ENCODE results near the gene PFKFB2.

Gene PFKFB2

DNA sequence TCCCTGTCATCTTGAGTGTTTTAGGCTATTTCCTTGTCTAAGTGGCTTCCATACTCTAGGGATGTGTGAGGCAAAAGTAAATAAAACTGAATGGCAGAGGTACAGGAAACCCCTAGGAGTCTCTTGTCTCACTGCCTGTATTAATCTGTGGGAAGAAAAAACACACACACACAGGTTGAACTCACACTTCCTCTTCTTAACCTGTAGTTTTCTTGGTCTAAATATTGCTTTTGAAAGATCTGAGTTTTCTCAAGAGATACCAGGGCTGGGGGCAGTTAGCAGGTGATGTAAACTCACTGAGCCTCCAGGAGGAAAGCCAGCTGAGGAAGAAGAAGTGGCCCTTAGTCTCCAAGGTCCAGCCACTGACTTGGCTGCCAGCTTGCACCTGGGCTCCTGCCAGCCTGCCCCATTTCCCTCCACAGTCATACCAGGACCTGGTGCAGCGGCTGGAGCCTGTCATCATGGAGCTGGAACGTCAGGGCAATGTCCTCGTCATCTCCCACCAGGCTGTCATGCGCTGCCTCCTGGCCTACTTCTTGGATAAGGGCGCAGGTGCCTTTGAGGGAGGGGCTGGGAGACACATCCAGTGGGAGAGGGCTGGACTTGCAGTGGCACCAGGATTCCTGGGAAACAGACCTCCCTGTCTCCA lies 16.9 kb downstream of the PFKFB2 start:
- DNase-seq: no peak

DNA sequence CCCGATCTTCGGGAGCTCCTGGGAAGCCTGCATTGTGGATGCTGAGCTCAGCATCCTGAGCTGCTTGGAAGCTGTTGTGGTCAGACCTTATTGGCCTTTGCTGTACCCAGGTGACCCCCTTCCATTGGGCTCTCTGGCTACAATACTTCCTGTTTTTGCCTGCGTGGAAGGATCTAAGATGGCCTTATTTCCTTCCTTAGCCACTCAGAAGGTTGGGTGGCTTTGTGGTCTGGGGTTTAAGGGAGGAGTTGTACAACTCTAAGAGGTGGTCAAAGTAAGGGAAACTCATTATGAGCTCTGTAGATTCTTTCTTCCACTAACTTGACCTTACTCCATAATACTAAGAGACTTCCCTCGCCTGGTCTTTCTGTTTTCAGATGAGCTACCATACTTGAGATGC lies 17.7 kb downstream of the PFKFB2 start:
- DNase-seq: no peak

DNA sequence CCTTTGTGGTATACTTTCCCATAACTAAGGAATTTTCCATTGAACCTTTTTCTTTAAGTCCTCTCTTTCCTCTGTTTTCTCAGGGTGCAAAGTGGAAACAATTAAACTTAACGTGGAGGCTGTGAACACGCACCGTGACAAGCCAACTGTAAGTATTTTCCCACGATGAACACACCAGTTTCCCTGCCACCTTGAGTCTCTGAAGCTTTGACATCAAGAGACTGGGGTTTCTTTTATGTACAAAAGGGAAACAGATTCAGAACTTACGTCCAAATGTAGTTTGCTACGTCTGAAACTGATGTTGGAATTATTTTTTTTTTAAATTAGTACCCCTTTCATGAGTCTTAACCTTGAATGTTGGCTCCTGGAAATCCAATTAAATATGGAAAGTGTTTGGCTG lies 18.4 kb downstream of the PFKFB2 start:
- no peak for DNase-seq

DNA sequence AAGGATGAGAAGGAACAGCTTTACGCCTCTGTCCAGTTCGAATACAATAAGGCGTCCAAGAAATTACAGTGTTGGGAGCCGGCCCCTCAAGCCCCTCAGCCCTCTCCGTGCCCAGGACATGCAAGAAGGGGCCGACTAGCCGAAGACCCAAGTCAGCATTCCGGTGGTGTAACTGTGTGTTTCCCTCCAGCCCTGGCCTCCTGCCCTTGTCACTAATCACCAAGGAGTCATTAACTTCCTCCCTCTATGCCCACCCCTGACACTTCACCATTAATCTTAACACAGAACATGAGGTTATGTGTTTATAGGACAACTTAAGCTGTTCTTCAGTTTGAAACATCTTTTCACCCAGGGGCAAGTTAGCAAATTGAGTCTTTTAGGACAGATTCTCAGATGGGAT lies 19.2 kb downstream of the PFKFB2 start:
- no peak for DNase-seq

DNA sequence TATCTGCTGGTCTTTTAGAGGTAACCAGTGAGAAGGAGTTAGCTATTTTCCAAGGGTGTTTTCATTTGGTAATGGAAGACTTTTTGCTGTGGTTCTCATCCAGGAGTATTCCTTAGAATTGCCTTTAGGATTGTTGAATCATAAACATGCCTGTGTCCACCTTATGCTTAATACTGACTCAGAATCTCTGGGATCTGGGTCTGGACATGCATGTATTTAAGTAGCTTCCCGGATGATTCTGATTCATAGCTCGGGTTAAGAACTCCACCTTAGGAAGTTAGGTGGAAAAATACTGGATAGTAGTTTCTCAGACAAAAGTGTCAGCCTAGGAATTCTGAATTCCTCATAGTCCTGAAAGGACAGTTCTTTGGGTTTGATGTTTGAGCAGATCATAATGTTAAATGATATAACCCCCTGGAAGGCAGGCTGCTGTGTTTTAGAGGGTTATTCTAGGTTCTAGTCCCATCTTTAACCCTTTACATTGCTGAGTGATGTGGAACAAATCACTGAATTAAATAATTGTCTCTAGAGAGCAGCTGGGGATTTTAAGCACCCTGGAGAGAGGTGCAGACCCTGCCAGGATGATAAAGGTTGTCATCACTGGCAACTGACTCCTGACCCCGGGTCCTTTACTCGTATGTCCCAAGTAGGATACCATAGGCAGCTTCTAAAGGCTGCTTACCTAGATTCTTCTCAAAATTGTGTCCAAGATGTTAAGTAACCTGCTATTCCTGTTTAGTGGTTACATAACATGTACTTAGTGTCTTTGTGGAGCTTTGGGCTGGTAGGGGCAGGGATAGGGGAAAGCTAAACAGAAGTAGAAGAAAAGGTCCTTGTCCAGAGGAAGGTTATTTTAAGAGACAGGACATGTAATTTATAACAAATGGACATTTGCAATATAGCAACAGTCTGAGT lies 21.1 kb downstream of the PFKFB2 start:
- DNase-seq: no peak

DNA sequence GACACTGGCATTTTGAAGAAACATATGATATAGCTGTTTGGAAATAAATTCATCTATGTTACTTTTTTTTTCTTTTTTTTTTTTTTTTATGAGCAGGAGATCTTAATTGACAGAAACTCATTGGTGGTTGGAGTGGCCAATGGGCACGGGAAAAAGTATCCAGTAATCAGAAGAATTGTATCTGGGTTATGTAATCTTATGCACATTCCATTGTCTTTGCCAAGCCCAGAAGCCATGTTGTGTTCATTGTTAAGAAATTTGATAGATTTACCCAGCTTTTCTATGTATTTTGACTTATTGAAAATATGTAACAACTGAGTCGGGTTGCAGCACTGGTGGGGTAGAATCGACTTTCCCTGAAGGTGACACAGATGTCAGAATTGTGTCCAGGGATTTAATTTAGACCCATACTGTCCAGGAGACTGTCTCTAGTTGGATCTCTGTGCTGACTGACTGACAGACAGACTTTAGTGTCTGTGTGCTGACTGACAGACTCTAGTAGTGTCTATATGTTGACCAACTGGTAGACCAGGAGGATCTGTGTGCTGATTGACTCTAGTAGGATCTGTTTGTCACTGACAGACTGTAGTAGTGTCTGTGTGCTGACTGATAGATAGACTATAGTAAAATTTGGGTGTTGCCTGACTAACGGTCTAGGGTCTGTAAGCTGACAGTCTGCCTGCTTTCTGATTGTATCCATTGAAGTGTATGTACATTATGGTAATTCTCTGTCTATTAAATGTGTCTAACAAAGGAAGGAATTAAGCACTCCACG lies 23.3 kb downstream of the PFKFB2 start:
- DNase-seq: no peak

DNA sequence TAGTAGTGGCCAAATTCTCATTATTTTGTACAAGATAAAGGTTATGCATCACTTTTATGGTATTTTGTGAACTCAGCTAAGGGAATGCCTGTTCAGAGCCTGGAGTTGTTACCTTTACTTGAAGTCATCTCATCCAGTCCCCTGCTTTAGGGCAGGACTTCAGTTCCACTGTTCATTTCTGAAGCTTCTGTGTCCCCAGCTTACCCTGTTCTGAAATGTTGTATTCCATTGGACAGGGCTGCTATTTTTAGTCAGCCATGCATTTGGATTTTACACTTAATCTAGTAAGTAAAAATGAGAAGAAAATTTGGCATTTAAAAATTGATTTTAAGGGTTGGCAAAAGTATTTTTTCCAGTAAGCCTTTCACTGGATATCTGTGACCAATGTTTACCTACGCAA lies 23.9 kb downstream of the PFKFB2 start:
- DNase-seq: no peak

DNA sequence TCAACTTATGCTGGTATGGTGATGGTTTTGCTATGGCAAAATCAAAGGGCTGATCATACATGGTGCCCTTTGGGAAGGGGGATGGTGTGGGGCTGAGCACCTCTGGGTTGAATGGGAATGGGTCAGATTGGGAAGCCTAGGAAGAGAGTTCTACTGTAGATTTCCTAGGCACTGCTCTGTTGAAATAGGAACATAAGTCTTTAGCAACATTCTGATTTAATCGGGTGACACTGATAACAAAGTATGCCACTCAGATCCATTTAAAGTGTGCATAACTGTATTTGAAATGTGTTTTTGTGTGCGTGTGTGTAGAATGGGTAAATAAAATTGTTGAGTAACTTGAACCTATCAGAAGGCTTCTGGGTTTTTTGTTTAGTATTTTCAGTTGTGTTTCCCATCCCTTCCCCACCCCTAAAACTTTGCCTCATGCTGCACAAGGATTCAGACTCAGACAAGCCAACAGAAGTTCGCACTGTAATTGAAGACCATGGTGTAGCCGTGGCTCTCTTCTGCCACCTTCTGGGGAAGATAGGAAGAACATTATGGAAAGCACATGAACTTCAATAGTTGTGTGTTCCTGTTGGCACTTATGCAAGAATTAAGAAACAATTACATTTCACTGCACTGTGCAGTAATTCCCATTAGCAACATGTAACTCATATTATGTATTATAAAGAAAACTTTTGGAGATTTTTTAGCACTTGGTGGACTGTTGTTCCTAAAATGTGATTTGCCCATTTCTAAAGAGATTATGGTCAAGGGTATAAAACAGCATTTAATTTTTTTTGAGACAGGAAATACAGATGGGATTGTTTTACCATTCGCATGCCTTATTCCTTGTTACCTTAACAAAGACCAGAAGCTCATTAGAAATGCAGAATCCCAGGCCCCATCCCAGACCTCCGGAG lies 24.6 kb downstream of the PFKFB2 start:
- peak; percentile 78 for DNase-seq

DNA sequence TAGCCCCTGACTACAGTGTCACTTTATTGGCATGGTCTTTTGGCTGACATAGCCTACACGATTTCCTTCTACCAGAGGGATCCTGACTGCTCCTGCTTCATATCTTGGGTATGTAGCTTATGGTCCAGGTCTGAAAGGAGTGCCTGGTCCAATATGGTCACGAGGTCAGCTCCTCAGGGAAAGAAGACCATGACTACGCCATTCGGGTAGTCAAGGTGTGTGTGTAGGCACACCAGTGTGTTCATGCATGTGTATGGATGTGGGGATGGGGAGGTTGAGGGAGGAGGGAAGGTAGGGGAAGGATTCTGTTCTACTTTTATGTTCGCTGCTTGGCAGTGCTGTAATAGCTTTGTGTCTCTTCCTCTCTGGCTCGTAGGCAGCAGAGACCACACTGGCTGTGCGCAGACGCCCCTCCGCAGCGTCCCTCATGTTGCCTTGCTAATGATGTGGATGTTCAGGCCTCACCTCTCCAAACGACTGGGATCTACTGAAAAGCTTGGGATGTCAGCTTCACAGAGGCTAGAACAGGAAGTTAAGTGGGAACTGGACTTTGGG lies 25.6 kb downstream of the PFKFB2 start:
- DNase-seq: no peak

DNA sequence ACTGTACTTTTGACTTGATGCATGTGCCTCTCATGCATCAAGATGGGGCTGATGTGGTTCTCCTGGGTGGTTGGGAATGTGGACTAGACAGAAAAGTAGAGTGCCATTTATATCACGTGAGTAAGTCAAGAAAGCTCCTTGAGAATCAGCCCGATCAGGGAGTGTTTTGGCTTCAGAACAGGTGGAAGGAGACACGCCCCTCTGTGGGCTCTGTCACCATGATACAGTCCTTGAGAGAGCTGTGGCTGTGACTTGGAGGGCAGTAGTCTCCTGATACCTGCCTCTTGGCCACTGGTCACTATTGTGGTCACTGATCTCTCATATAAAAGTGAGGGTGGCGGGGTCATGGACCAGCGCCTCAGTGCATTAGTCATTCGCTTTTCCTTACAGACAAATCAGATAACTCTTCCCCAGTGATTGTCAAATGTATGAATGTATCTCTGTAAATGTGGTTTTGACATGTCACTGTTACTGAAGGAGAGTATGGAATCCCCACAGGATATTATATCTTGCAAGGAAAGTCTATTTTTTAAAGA lies 26.7 kb downstream of the PFKFB2 start:
- DNase-seq: no peak

DNA sequence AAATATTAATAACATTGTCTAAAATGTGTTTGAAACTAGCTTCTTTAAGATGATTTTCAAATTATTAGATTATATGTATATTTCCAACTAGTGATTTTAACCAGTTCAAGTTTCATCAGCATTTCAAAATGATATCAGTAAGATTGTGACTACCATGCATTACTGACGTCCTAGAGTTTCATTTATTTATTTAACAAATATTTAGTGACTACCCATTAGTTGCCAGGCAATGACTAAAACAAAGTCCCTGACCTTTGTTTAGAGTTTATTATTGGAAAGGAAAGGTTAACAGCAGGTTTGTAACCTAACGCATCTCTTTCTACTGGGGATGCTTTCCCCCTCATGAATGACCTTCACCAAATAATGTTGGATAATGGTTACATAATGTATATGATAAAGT lies 28.0 kb downstream of the PFKFB2 start:
- DNase-seq: no peak

DNA sequence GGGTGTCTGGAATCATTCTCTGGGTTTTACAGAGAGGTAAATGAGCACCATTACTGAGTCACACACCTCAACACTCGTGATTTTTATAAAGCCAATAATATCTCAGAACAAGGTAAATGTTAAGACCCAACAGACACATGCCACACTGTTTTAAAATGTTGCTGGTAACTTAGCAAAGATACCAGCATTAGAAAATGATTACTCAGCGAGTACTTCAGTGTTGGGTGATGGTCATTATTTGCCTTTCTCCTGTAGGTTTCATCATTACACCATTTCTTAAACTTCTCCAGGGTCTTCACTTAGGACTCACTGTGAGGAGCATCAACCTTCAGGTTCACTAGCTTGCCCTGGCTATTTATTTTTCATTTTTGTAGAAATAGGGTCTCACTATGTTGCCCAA lies 28.7 kb downstream of the PFKFB2 start:
- DNase-seq: no peak

DNA sequence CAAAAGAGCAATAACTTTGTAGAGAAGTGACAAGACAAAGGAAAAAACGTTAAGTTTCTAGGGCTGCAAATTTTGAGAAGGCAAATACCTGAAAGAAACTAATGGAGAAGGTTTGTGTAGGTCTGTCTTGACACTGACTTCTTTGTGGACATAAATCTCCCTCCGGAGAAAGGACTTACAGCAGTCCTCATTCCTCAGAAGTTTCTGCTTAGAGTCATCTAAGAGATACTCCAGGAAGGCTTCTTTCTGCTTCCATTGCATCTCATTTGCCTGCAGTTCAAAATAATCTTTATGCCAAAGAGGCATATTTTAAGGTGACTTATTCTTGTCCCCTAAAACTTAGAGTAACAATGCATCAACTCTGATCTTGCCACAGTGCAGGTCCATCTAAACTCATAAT lies 31.2 kb downstream of the PFKFB2 start:
- no peak for DNase-seq

DNA sequence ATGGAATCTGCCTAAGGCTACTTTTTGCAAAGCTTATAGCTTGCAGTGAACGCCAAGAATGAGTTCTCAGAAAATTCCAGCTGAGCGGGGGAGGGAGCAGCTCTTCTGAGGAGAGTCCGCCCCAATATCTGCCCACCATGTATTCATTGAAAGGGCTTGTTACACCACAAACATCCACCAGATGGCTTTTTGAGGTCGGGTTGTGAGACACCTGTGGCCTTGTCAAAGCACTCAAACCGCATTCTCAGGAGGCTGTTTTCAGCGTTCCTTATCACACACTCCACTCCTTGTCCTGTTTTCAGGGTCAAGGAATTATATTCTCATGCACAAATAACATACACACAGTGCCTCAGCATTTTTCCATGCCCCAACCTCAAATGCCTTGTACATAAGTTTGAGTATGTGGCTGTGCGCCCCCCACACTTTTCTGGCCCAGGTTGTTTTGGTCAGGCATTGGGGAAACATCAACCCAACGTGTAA lies 31.7 kb downstream of the PFKFB2 start:
- DNase-seq: peak; percentile 65

DNA sequence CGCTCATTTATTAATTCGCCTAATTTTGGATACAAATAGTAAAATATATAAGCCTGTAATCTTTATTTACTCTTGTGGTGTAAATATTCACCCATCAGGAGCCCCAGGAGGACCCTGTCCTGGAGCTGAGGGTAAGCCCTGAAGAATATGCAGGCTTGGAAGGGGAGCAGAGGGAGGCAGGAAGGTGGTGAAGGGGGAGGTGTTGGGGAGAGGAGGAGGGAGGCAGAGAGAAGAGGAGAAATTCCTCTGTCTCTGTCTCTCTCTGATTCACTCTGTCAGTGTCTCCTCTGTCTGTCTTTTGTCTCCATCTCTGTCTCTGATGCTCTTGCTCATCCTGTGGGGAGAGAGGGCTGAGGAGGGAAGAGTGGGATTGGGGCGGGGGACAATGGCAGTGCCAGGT lies 32.8 kb downstream of the PFKFB2 start:
- DNase-seq: no peak

DNA sequence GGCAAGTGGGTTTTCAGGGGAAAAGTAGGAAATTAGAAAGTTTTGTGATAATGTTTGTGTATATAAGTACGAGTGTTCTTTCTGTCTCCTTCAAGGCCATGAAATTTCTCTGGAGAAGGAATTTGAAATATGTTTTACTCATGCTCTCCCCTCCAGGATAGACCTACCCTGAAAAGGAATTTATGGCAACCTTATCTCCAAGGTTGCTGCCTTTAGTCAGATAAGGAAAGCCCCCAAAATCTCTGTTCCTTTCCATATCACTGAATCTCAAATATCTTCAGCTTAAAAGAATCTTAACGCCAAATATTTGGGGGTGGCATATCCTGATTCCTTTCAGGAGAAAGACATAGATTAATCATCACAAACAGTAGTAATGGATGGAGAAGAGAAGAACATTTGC lies 35.1 kb downstream of the PFKFB2 start:
- DNase-seq: no peak

DNA sequence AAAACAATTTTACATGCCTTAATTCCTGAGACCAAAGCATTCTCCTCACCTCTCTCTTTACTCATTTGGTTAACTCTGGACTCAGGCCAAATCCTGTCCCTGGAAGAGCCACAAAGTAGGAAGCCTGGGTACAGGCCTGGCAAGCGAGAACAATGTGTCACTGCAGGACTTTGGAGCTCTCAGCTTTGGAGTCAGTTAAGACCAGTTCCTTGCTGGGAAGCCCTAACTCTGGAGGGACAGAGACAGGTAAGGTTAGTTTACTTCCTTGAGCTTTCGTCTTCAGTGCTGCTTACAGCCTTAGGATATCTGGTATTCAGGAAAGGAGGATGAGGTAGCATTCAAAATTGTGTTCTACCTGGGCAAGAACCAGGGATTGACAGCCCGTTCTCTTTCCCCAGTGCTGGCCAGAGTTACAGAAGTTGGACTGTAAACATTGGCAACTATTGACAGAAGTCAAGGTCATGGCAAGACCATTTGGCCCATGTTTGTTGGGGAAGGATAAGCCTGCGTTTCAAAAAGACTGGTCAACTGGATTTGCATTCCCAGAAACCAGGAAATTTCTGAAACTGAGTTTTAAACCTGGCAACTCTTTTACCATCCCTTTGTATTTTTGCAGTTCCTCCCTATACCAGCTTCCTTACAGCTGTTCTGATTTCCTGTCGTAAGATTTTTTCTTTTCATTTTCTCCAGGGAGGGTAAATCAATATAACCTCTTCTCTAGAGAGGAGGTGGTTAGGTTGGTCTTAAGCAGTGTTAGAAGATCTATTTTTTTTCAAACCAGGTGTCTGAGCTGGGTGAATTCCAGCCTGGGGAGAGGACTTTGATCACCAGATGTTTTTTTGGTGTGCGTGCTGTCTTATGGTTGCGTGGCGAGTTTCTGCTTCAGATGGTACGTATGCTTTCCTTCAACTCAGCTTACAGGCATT lies 35.9 kb downstream of the PFKFB2 start, which contains the start of gene C4BPB:
TSS of gene C4BPB (plus strand) at position 160 of the 926 bp plus-strand sequence. CDS start at position 832, 672 bp downstream.
- DNase-seq: no peak

DNA sequence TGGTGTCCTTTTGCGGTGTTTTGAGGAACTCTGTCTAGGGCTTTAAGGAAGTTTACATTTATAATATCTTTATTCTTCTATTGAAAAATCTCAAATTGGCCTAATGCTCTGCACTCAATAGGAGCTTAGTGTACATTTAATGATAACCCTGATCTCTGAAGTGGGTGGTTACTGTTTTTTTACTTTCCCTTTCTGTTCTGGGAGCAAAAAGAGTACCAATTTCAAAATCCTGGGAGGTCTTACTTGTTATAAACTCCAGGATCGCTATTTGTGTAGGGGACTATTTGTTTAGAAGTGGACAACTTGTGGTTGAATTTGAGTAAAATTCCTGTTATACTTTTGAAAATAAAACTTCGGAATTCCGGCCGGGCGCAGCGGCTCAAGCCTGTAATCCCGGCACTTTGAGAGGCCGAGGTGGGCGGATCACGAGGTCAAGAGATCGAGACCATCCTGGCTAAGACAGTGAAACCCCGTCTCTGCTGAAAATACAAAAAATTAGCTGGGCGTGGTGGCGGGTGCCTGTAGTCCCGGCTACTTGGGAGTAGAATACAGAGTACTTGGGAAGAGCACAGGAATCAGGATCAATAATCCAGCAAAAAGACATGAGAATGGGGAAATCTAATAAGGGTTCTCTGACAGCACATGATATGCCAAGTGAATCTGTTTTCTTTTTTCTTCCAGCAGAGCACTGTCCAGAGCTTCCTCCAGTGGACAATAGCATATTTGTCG lies 36.7 kb downstream of the PFKFB2 start:
- no peak for DNase-seq

DNA sequence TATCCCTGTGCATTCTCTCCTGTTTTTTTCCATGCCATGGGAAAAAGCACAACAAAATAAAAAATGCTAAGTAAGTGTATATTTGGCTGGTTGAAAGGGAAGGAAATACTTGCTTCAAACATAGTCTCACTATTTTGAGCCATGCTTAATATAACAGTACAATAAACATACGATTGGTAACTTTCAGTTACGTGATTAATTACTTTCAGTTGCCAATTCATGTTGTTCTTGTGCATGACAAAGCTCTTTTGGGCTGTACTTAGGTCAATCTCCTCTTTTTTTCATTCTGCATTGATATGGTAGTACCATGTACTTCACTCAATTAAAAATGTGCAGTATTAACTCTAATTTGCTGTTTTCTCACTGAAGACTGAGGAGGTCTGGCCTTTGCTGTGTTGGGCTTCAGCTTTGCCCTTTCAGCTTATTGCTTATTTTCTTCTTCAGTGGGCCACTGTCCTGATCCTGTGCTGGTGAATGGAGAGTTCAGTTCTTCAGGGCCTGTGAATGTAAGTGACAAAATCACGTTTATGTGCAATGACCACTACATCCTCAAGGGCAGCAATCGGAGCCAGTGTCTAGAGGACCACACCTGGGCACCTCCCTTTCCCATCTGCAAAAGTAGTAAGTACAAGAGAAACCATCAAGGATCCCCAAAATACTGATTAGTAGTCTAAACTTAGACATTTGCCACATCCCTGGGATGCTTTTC lies 38.3 kb downstream of the PFKFB2 start:
- DNase-seq: no peak
